Esophagus muscularis mucosa (tissue), 4 donors: ENCODE measurements around the gene SIK2. TPM values are rescaled to one million over a fixed set of nuclear protein-coding genes. Genes with fewer than 3 reads are reported as not detected.

Experiments
- DNase-seq: peaks from one replicate; pipeline ENCODE4 v3.0.0-alpha.2; 2017; ENCODE audit errors: extremely low spot score
- H3K27ac ChIP-seq, 4 donors: fragments of 200-600 bp; sonication (generic); replicated peaks in 1 of 4; 1 replicate in 3 of 4; 2 replicates in 1 of 4; pipeline ENCODE4 v1.5.1; 2016 to 2019; ENCODE audit warnings: mild to moderate bottlenecking in 1 of 4
- H3K27me3 ChIP-seq, 4 donors: fragments of 200-600 bp; sonication (generic); one replicate each; pipeline versions ENCODE4 v1.5.1 to v1.6.0; 2016 to 2019
- H3K36me3 ChIP-seq, 4 donors: fragments of 200-600 bp; sonication (generic); one replicate each; pipeline ENCODE4 v1.5.1; 2016 to 2019
- H3K4me1 ChIP-seq, 4 donors: fragments of 200-600 bp; sonication (generic); one replicate each; pipeline ENCODE4 v1.5.1; 2016 to 2019
- H3K4me3 ChIP-seq, 4 donors: fragments of 200-600 bp; sonication (generic); 1 replicate in 2 of 4; 2 replicates in 2 of 4; pipeline ENCODE4 v1.5.1; 2016 to 2019; ENCODE audit warnings: mild to moderate bottlenecking in 4 of 4, moderate library complexity in 1 of 4
- H3K9me3 ChIP-seq, 4 donors: fragments of 200-600 bp; sonication (generic); 1 replicate in 3 of 4; 2 replicates in 1 of 4; pipeline ENCODE4 v1.5.1; 2016 to 2019
- CTCF ChIP-seq, 3 experiments: fragments of 200-600 bp in 2 of 3; fragments of 450-650 bp in 1 of 3; sonication (generic) in 2 of 3; IDR thresholded peaks; one replicate each; pipeline ENCODE4 v1.5.1; 2017 to 2019; ENCODE audit warnings: antibody characterized with exemption in 3 of 3, mild to moderate bottlenecking in 2 of 3, moderate library complexity in 1 of 3
- EP300 ChIP-seq: sonication (generic); formaldehyde crosslinking; IDR thresholded peaks from one replicate; pipeline ENCODE4 v1.6.1; 2017; ENCODE audit warnings: antibody characterized with exemption
- POLR2A ChIP-seq: fragments of 450-650 bp; IDR thresholded peaks from one replicate; pipeline ENCODE4 v1.6.1; 2017; ENCODE audit warnings: antibody characterized with exemption, moderate library complexity, mild to moderate bottlenecking, low read depth
- POLR2AphosphoS5 ChIP-seq, 2 donors: sonication (generic); formaldehyde crosslinking; IDR thresholded peaks; one replicate each; pipeline ENCODE4 v1.6.1; 2017; ENCODE audit warnings: antibody characterized with exemption in 2 of 2
- WGBS: methylation state at CpG from one replicate; pipeline ENCODE4 v1.1.5; 2018; 5-methylcytosine and 5-hydroxymethylcytosine counted together
- intact Hi-C: fragments of 100-400 bp; cut with DNase I; formaldehyde crosslinking; loops from one replicate; pipeline ENCODE4 v1.15.1; 2023
- total RNA-seq, 4 donors: library from RNA; depleted of rRNA; stranded (reverse); fragments of >200 nt; gene quantifications; one replicate each; pipeline versions ENCODE4 v1.1.0 to v1.2.1, GENCODE V29; 2016

The SIK2 gene
- 10 to 100 TPM; 14.5 to 22.1 (median 17.4) TPM for total RNA-seq

GRCh38 chr11:111601979-111602864 is at the start of gene SIK2:
Gene SIK2 (plus strand): TSS chr11:111602449. CDS start chr11:111602564, 115 bp downstream.
- Histone ChIP-seq H3K9me3 (no peaks in the 10 kb centered on the region), H3K27ac (peak within 1 kb of the TSS; percentile 92 to 99 (median 97)), H3K4me3 (peak within 1 kb of the TSS; percentile 77 to 94 (median 88)), H3K36me3 (no peaks in the 10 kb centered on the region), H3K4me1 (peaks cover 19 to 56% (median 47%) of the 10 kb centered on the region in 4 donors), H3K27me3 (no peaks in the 10 kb centered on the region)
- peak; percentile 96 for DNase-seq
- 0% methylated on average over 11 of the region's 100 CpGs for WGBS
- TF ChIP-seq CTCF (IDR thresholded peaks at IDR 0.05) (peak; percentile 92 to 97 (median 97)), EP300 (no peak), POLR2AphosphoS5 (IDR thresholded peaks at IDR 0.05) (peak; percentile 96 to 97)
- intact Hi-C loops, result loop anchor here (1.0 to 5.0 kb wide), 3 partner anchors 165 to 240 kb away; partner anchors contain the start of gene PPP2R1B

DNA sequence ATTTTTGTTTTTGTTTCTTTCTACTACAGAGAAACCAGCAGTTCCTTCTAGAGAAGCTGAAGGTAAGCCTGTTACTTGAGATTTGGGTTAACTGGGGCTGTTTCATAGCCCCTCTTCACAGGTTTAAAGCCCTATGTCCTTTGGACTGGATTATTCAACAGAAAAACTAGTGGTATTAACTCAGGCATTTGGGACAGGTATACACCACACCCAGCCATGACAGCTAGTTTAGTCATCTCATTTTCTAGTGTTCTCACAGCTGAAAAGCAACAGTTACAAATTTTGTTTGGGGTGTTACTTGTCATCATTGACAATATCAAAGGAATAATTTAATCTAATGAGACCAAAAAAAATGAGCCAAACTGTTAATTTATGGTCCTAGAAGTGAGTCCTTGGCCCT is 47.7 kb upstream of the SIK2 start:
- Histone ChIP-seq H3K9me3 (no peaks in the 10 kb centered on the region), H3K27ac (no peak overlapping the region), H3K4me3 (no peak overlapping the region), H3K36me3 (peaks cover 0 to 8% (median 3%) of the 10 kb centered on the region in 4 donors), H3K4me1 (peaks cover 0 to 18% (median 16%) of the 10 kb centered on the region in 4 donors), H3K27me3 (no peaks in the 10 kb centered on the region)
- no peak for DNase-seq
- TF ChIP-seq POLR2AphosphoS5 (IDR thresholded peaks at IDR 0.05) (no peak), CTCF (IDR thresholded peaks at IDR 0.05) (no peak), POLR2A (no peak), EP300 (no peak)
- intact Hi-C loops, result no loop called here

- no peaks in the 10 kb centered on the region for H3K27me3 ChIP-seq
- TF ChIP-seq POLR2AphosphoS5 (IDR thresholded peaks at IDR 0.05) (no peak), EP300 (no peak), CTCF (IDR thresholded peaks at IDR 0.05) (no peak), POLR2A (no peak)
- H3K4me1 ChIP-seq, result peaks cover 0 to 18% (median 16%) of the 10 kb centered on the region in 4 donors
- H3K9me3 ChIP-seq, result no peaks in the 10 kb centered on the region
- DNase-seq, result no peak
- no peak overlapping the region for H3K4me3 ChIP-seq
- H3K36me3 ChIP-seq, result peaks cover 0 to 6% (median 3%) of the 10 kb centered on the region in 4 donors
- intact Hi-C loops, result no loop called here
- no peak overlapping the region for H3K27ac ChIP-seq
These were observed 47.0 kb upstream of the SIK2 start for GRCh38 chr11:111555255-111555654.

DNA sequence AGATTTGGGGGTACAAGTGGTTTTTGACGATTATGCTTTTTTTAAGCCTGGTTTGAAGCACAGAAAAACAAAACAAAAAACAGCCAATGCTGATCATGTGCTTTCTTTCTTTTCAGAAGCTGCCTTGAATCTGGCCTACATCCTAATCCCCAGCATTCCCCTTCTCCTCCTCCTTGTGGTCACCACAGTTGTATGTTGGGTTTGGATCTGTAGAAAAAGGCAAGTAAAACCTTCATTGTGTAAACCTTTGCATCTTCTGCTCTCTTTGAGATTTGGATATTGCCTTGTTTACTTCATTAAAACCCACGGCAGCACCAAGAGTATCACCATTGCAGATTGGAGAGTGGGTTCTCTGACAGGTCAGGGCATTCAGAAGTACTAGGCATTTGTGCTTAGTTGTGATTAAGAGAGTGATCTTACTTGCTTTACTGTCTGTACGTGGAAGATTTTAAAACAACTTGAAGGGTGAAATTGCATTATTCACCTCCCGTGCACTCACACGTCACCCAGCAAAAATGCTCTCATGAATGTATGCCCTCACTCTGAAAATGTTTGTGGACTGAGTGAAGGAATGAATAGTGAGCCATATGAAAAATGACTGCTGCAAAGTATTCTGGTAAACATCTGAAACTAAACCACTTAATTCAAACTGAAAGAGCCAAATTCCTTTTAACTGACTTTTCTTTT is 44.7 kb upstream of the SIK2 start:
- 54% methylated on average over 5 of the region's 5 CpGs for WGBS
- peak overlapping the region; percentile 63 to 78 (median 75) for H3K27ac ChIP-seq
- peak in 1 of 2 donors; percentile 65 for TF ChIP-seq POLR2AphosphoS5 (IDR thresholded peaks at IDR 0.05)
- TF ChIP-seq POLR2A, result no peak

More for the DNA sequence above, 44.7 kb upstream of the SIK2 start:
- Histone ChIP-seq H3K9me3 (no peaks in the 10 kb centered on the region), H3K36me3 (peaks cover 0 to 6% (median 0%) of the 10 kb centered on the region in 4 donors), H3K4me1 (peaks cover 0 to 18% (median 16%) of the 10 kb centered on the region in 4 donors), H3K4me3 (no peak overlapping the region), H3K27me3 (no peaks in the 10 kb centered on the region)
- intact Hi-C loops, result no loop called here
- no peak for DNase-seq
